HFFc6 (cell line): ENCODE results near the gene EEIG1. TPM values are rescaled to one million over a fixed set of nuclear protein-coding genes. Genes with fewer than 3 reads are reported as not detected.

ENCODE experiments used
- DNase-seq: peaks from one replicate; pipeline ENCODE4 v3.0.0-alpha.2; 2018
- H3K27ac Mint-ChIP-seq: 2 replicates; pipeline ENCODE4 v1.8.0; 2020; ENCODE audit warnings: mild to moderate bottlenecking, mixed read lengths
- H3K27me3 Mint-ChIP-seq: 2 replicates; pipeline ENCODE4 v1.8.0; 2021; ENCODE audit warnings: mild to moderate bottlenecking, moderate library complexity, mixed read lengths; ENCODE audit not compliant: insufficient read depth
- H3K36me3 Mint-ChIP-seq: 2 replicates; pipeline ENCODE4 v1.8.0; 2021; ENCODE audit warnings: low read depth, mixed read lengths
- H3K4me1 Mint-ChIP-seq: 2 replicates; pipeline ENCODE4 v1.8.0; 2020; ENCODE audit warnings: low read depth, mixed read lengths
- H3K4me3 Mint-ChIP-seq: 2 replicates; pipeline ENCODE4 v1.8.0; 2020; ENCODE audit warnings: mild to moderate bottlenecking, moderate library complexity, mixed read lengths
- H3K9me3 Mint-ChIP-seq: 2 replicates; pipeline ENCODE4 v1.8.0; 2020; ENCODE audit warnings: mild to moderate bottlenecking, mixed read lengths
- CTCF ChIP-seq: fragments of 200-600 bp; sonication (generic); IDR thresholded peaks from 2 replicates; pipeline ENCODE4 v1.5.0; 2021; ENCODE audit warnings: antibody characterized with exemption, mild to moderate bottlenecking
- total RNA-seq, 6 experiments: library from RNA; stranded (reverse); fragmentation: NEBNext Ultra II Directional; extraction: Animal tissue kit (Norgen Biotek cat#: 25700); gene quantifications; 2 replicates in 1 of 6; 3 replicates in 5 of 6; pipeline ENCODE4 v1.2.3, GENCODE V29; 2021

The EEIG1 gene
- total RNA-seq, 6 experiments from 2014 or later: 26.7 to 35.4 (median 29.3) TPM

- H3K4me1 Mint-ChIP-seq: peaks cover 26% of the 10 kb centered on the region
- peaks cover 1% of the 10 kb centered on the region for H3K36me3 Mint-ChIP-seq
- no peaks in the 10 kb centered on the region for H3K9me3 Mint-ChIP-seq
- H3K27ac Mint-ChIP-seq: no peak overlapping the region
- TF ChIP-seq CTCF: peak; percentile 12; the same call in 1 of the 2 replicates
- H3K27me3 Mint-ChIP-seq: peaks cover 6% of the 10 kb centered on the region
- no peak for DNase-seq
- H3K4me3 Mint-ChIP-seq: no peak overlapping the region
Measured at GRCh38 chr9:127941062-127941960, 39.5 kb downstream of the EEIG1 start.

GRCh38 chr9:127940593-127940992 is 40.2 kb downstream of the EEIG1 start:
- H3K4me3 Mint-ChIP-seq: no peak overlapping the region
- TF ChIP-seq CTCF: no peak
- H3K36me3 Mint-ChIP-seq: peaks cover 9% of the 10 kb centered on the region
- no peak for DNase-seq
- H3K27ac Mint-ChIP-seq: no peak overlapping the region
- H3K27me3 Mint-ChIP-seq: peaks cover 6% of the 10 kb centered on the region
- H3K4me1 Mint-ChIP-seq: peaks cover 33% of the 10 kb centered on the region
- no peaks in the 10 kb centered on the region for H3K9me3 Mint-ChIP-seq

GRCh38 chr9:127938298-127938690 is 42.5 kb downstream of the EEIG1 start:
- H3K4me1 Mint-ChIP-seq: peaks cover 41% of the 10 kb centered on the region
- H3K27me3 Mint-ChIP-seq: peaks cover 6% of the 10 kb centered on the region
- DNase-seq: no peak
- H3K4me3 Mint-ChIP-seq: no peak overlapping the region
- H3K27ac Mint-ChIP-seq: no peak overlapping the region; the same call in 1 of the 2 replicates
- TF ChIP-seq CTCF: no peak
- no peaks in the 10 kb centered on the region for H3K9me3 Mint-ChIP-seq
- H3K36me3 Mint-ChIP-seq: peaks cover 9% of the 10 kb centered on the region

- no peaks in the 10 kb centered on the region for H3K9me3 Mint-ChIP-seq
- peaks cover 6% of the 10 kb centered on the region for H3K27me3 Mint-ChIP-seq
- H3K27ac Mint-ChIP-seq: peak within 1 kb of the TSS; percentile 82
- peaks cover 43% of the 10 kb centered on the region for H3K4me1 Mint-ChIP-seq
- H3K36me3 Mint-ChIP-seq: peaks cover 15% of the 10 kb centered on the region
- peak within 1 kb of the TSS; percentile 94 for H3K4me3 Mint-ChIP-seq
- no peak for TF ChIP-seq CTCF
- peak; percentile 77 for DNase-seq
Measured at GRCh38 chr9:127937388-127938297, 43.1 kb downstream of the EEIG1 start, which contains the start of gene DPM2. Gene DPM2 (minus strand): TSS chr9:127937854. CDS start chr9:127937820, 34 bp downstream.

GRCh38 chr9:127937056-127937387 is 43.8 kb downstream of the EEIG1 start:
- H3K27me3 Mint-ChIP-seq: peaks cover 6% of the 10 kb centered on the region
- H3K27ac Mint-ChIP-seq: peak overlapping the region; percentile 82
- H3K4me3 Mint-ChIP-seq: peak overlapping the region; percentile 94
- peaks cover 42% of the 10 kb centered on the region for H3K4me1 Mint-ChIP-seq
- no peak for DNase-seq
- TF ChIP-seq CTCF: no peak
- H3K9me3 Mint-ChIP-seq: no peaks in the 10 kb centered on the region
- peaks cover 15% of the 10 kb centered on the region for H3K36me3 Mint-ChIP-seq
